Prostate gland (tissue), 2 donors: ENCODE measurements around the gene PTPRT. TPM values are rescaled to one million over a fixed set of nuclear protein-coding genes. Genes with fewer than 3 reads are reported as not detected.

Source experiments
- DNase-seq: peaks from one replicate; pipeline ENCODE4 v3.0.0-alpha.2; 2019; ENCODE audit warnings: low spot score
- H3K27ac ChIP-seq, 2 donors: fragments of 200-600 bp; sonication (generic); 2 replicates each; pipeline ENCODE4 v1.5.1; 2017 to 2019
- H3K27me3 ChIP-seq: fragments of 200-600 bp; sonication (generic); replicated peaks from 2 replicates; pipeline ENCODE4 v1.5.1; 2019; ENCODE audit not compliant: insufficient read depth
- H3K36me3 ChIP-seq, 2 donors: fragments of 200-600 bp; sonication (generic); 1 replicate in 1 of 2; 2 replicates in 1 of 2; pipeline versions ENCODE4 v1.5.1 to v1.8.1; 2017 to 2019
- H3K4me1 ChIP-seq: fragments of 200-600 bp; sonication (generic); replicated peaks from 2 replicates; pipeline ENCODE4 v1.5.1; 2019
- H3K4me3 ChIP-seq, 2 donors: fragments of 200-600 bp; sonication (generic); 2 replicates each; pipeline ENCODE4 v1.5.1; 2017 to 2019
- H3K9me3 ChIP-seq: fragments of 200-600 bp; sonication (generic); 2 replicates; pipeline ENCODE4 v1.5.1; 2017
- POLR2A ChIP-seq: fragments of 450-650 bp; IDR thresholded peaks from one replicate; pipeline ENCODE4 v1.6.1; 2016; ENCODE audit warnings: antibody characterized with exemption, mild to moderate bottlenecking
- POLR2AphosphoS5 ChIP-seq: sonication (generic); formaldehyde crosslinking; IDR thresholded peaks from one replicate; pipeline ENCODE4 v1.6.1; 2017; ENCODE audit warnings: antibody characterized with exemption
- WGBS: methylation state at CpG from one replicate; pipeline ENCODE4 v1.1.5; 2018; 5-methylcytosine and 5-hydroxymethylcytosine counted together
- intact Hi-C: fragments of 100-400 bp; cut with DNase I; formaldehyde crosslinking; loops from one replicate; pipeline ENCODE4 v1.14.2; 2022
- total RNA-seq, 2 donors: library from RNA; depleted of rRNA; stranded (reverse); fragments of >200 nt; gene quantifications; one replicate each; pipeline ENCODE4 v1.1.0, GENCODE V29; 2016
- TF ChIP-seq, protein P1 (sequence below), 4 experiments: fragments of 200-600 bp in 2 of 4; fragments of 450-650 bp in 2 of 4; sonication (generic) in 2 of 4; IDR thresholded peaks; 1 replicate in 3 of 4; 2 replicates in 1 of 4; pipeline ENCODE4 v1.5.1; 2016 to 2019; ENCODE audit warnings: antibody characterized with exemption in 4 of 4, mild to moderate bottlenecking in 2 of 4, moderate library complexity in 2 of 4

Gene PTPRT
- total RNA-seq, 2 donors from 2014 or later: 1.5 to 3.5 TPM

DNA sequence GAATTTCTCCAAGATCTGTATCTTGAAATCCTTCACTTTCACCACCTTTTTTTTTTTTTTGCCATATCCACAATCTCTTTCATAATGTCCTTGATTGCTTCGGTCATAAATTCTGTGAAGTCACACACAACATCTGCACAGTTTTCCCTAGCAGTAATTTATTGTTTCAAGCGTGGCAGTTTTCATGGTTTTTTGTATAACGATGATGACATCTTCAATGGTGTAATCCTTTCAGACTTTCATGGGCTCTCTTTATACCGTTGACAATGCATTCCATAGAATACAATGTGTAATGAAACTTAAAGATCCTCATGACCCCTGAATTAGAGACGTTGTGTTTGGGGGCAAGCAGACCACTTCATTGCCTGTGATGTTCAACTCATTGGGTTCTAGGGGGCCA lies 693.1 kb downstream of the PTPRT start:
- Histone ChIP-seq H3K4me3 (no peak overlapping the region), H3K4me1 (no peaks in the 10 kb centered on the region), H3K9me3 (no peaks in the 10 kb centered on the region), H3K27me3 (no peaks in the 10 kb centered on the region), H3K36me3 (no peaks in the 10 kb centered on the region), H3K27ac (no peak overlapping the region)
- intact Hi-C loops: no loop called here
- no peak for DNase-seq
- TF ChIP-seq POLR2AphosphoS5 (no peak), POLR2A (no peak)
- TF ChIP-seq, protein P1, sequence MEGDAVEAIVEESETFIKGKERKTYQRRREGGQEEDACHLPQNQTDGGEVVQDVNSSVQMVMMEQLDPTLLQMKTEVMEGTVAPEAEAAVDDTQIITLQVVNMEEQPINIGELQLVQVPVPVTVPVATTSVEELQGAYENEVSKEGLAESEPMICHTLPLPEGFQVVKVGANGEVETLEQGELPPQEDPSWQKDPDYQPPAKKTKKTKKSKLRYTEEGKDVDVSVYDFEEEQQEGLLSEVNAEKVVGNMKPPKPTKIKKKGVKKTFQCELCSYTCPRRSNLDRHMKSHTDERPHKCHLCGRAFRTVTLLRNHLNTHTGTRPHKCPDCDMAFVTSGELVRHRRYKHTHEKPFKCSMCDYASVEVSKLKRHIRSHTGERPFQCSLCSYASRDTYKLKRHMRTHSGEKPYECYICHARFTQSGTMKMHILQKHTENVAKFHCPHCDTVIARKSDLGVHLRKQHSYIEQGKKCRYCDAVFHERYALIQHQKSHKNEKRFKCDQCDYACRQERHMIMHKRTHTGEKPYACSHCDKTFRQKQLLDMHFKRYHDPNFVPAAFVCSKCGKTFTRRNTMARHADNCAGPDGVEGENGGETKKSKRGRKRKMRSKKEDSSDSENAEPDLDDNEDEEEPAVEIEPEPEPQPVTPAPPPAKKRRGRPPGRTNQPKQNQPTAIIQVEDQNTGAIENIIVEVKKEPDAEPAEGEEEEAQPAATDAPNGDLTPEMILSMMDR (IDR thresholded peaks at IDR 0.05): no peak
- WGBS: 57% methylated on average over 5 of the region's 5 CpGs

GRCh38 chr20:42494290-42494689 lies 695.4 kb downstream of the PTPRT start:
- no peak overlapping the region for H3K27ac ChIP-seq
- DNase-seq: no peak
- WGBS: 83% methylated on average over 4 of the region's 4 CpGs
- intact Hi-C loops: no loop called here
- TF ChIP-seq POLR2A: no peak
- TF ChIP-seq POLR2AphosphoS5: no peak
- TF ChIP-seq, protein P1 (IDR thresholded peaks at IDR 0.05): no peak
- no peaks in the 10 kb centered on the region for H3K36me3 ChIP-seq
- H3K4me1 ChIP-seq: no peaks in the 10 kb centered on the region
- H3K9me3 ChIP-seq: no peaks in the 10 kb centered on the region
- no peaks in the 10 kb centered on the region for H3K27me3 ChIP-seq
- H3K4me3 ChIP-seq: no peak overlapping the region

DNA sequence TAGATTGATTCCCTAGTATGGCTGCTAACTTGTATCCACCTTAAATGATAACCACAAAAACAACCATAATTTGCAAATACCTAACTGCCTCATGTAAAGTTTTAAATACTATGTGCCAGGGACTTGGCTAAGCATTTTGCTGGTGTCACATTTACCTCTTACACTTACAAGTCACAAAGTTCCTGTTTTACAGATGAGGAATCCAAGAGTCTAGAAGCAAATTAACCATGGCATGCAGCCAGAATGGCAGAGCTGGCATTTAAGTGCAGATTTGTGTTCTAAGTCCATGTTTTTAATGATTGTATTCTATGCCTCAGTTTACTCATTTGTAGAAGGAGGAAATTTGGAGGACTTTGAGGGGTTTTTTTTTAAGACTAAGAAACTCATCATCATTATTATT lies 696.7 kb downstream of the PTPRT start:
- H3K27ac ChIP-seq: no peak overlapping the region
- TF ChIP-seq, protein P1 (IDR thresholded peaks at IDR 0.05): no peak
- TF ChIP-seq POLR2AphosphoS5 (no peak), POLR2A (no peak)
- H3K9me3 ChIP-seq: no peaks in the 10 kb centered on the region
- no peak overlapping the region for H3K4me3 ChIP-seq
- H3K27me3 ChIP-seq: no peaks in the 10 kb centered on the region
- no peaks in the 10 kb centered on the region for H3K4me1 ChIP-seq
- intact Hi-C loops: no loop called here
- DNase-seq: no peak
- no peaks in the 10 kb centered on the region for H3K36me3 ChIP-seq

- no peaks in the 10 kb centered on the region for H3K27me3 ChIP-seq
- intact Hi-C loops: no loop called here
- 53% methylated on average over 2 of the region's 2 CpGs for WGBS
- no peaks in the 10 kb centered on the region for H3K36me3 ChIP-seq
- no peak overlapping the region for H3K27ac ChIP-seq
- no peak for TF ChIP-seq POLR2AphosphoS5
- no peak for TF ChIP-seq POLR2A
- TF ChIP-seq, protein P1 (IDR thresholded peaks at IDR 0.05): no peak
- no peak overlapping the region for H3K4me3 ChIP-seq
- DNase-seq: no peak
- H3K9me3 ChIP-seq: no peaks in the 10 kb centered on the region
- no peaks in the 10 kb centered on the region for H3K4me1 ChIP-seq
Observed at GRCh38 chr20:42492290-42492689, 697.4 kb downstream of the PTPRT start.

- intact Hi-C loops: no loop called here
- H3K36me3 ChIP-seq: no peaks in the 10 kb centered on the region
- no peak overlapping the region for H3K27ac ChIP-seq
- WGBS: 77% methylated on average over 2 of the region's 2 CpGs
- H3K4me3 ChIP-seq: no peak overlapping the region
- H3K27me3 ChIP-seq: no peaks in the 10 kb centered on the region
- no peak for TF ChIP-seq POLR2A
- no peak for TF ChIP-seq POLR2AphosphoS5
- TF ChIP-seq, protein P1 (IDR thresholded peaks at IDR 0.05): no peak
- H3K4me1 ChIP-seq: no peaks in the 10 kb centered on the region
- H3K9me3 ChIP-seq: no peaks in the 10 kb centered on the region
- no peak for DNase-seq
Observed at GRCh38 chr20:42485556-42485955, 704.1 kb downstream of the PTPRT start.
